GM18520 (cell line): Measurements from ENCODE around the gene IMMP2L.
"Not testable (repeated sequence)": the region's sequence is repeated elsewhere in the genome, so short reads cannot be mapped to it uniquely, and the experiment has no call there.

ENCODE experiments used
- ATAC-seq: cut with Tn5 transposase; IDR thresholded peaks from one replicate; pipeline ENCODE4 v1.9.1; 2021; ENCODE audit not compliant: unreplicated experiment

Gene IMMP2L

DNA sequence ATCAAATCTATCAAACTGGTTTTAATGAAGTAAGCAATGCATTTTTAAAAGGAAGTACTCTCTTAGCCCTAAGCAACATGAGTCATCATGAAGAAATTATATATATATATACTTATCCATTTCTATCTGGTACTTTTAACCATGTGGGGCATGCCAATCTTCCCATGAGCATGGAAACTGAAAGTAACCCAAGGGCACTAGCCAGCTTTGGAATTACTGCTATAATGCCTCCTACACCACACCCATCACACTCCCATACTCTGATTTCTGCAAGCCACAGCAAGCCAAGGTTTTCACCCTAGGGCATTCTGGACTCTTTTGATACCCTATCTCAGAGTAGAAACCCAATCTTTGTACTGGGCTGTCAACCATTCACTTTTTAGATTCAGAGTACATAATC, 204.6 kb downstream of the IMMP2L start:
- ATAC-seq = no peak

DNA sequence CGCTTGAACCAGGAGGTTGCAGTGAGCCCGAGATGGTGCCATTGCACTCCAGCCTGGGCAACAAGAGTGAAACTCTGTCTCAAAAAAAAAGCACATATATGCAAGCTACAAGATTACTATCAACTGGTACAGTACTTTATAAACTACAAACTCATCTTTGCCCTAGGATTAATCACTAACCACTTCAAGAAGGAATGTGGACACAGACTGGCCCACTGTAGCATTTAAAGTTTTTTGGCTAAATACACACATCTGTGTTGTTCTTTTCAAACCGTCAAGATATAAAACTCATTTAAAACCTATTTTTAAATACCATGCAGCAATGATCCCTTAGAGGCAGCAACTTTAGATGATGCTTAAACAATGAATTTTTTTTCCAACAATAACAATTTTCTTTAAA, 205.4 kb downstream of the IMMP2L start:
- ATAC-seq = no peak

- ATAC-seq = no peak
These were observed 210.0 kb downstream of the IMMP2L start for GRCh38 chr7:111352319-111352718.

GRCh38 chr7:111346219-111346618, 216.1 kb downstream of the IMMP2L start:
- no peak for ATAC-seq

GRCh38 chr7:111343017-111343416, 219.3 kb downstream of the IMMP2L start:
- no peak for ATAC-seq

DNA sequence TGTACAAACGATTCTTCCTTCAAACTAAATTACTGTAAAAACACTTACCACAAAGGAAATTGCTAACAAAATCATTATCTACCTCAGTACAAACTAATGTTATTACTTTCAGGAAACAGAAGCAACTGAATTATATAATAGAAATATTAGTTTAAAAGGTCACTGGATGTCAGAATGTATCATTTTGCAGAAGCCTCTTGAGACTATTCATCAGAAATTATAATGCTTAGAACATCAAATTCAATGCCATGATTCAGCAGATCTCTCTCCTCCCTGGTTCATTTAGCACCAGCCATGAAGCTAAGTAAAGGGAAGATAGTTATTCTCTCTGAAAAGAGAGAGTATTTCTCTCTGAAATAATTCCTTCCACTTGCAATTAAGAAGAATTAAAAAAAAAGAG, 223.3 kb downstream of the IMMP2L start:
- no peak for ATAC-seq

DNA sequence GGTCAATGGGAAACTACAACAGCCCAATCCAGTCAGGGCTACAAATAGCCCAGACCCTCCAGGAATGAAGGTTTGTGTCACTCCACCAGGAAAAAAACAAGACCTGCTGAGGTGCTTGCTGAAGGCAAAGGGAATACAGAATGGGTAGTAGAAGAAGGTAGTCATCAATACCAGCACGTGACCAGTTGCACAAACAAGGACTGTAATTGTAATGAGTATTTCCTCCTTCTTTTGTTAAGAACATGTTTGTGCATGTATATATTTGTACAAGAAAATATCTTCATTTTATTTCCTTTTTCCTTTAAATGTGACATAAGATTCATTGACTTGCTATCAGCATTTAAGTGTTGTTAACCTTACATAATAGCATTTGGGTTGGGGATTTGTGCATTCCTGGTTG, 229.3 kb downstream of the IMMP2L start:
- ATAC-seq = no peak

GRCh38 chr7:111330235-111330523, 232.1 kb downstream of the IMMP2L start:
- no peak for ATAC-seq

- ATAC-seq = no peak
These were observed 232.7 kb downstream of the IMMP2L start for GRCh38 chr7:111329367-111330234.

GRCh38 chr7:111328487-111328886, 233.8 kb downstream of the IMMP2L start:
- ATAC-seq = no peak

- ATAC-seq = no peak
These were observed 237.5 kb downstream of the IMMP2L start for GRCh38 chr7:111324776-111325175.

GRCh38 chr7:111324228-111324627, 238.1 kb downstream of the IMMP2L start:
- ATAC-seq = peak; percentile 48

- not testable (repeated sequence) for ATAC-seq
These were observed 238.6 kb downstream of the IMMP2L start for GRCh38 chr7:111323670-111324069.

- no peak for ATAC-seq
These were observed 242.2 kb downstream of the IMMP2L start for GRCh38 chr7:111320133-111320532.

DNA sequence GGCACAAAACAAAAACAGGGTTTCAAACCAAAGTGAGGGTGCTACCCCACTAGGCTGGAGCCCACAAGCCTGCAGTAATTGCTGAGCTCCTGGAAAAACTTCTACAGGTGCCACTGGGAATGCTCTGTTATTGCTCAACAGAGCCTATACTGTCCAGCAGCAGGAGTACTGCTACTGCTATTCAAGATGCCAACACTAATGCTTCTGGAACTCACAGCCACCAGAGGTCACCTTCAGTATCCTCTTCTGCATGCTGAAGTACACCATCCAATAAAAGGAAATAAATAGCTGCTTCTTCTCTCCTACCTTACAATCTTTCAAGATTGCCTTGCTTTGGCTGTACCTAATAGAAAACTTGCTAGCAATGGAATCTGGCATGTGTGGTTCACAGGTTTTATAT, 249.3 kb downstream of the IMMP2L start:
- ATAC-seq = no peak

- ATAC-seq = no peak
These were observed 253.6 kb downstream of the IMMP2L start for GRCh38 chr7:111308691-111309090.

DNA sequence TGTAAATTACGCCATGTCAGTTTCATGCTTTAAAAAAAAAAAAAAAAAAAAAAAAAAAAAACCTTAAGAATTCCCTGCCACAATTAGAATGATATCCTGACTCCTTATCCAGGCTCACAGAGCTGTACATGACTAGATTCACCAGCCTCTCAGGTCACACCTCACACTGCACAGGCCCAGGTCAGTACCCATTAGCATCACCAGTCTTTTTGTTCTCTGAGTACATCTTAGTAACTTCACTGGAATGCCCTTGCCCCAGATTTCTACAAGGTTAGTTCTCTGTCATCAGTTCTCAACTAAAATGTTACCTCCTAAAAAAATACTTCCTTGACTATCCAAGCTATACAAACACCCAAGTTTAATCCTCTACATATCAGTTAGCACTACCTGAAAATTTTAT, 260.4 kb downstream of the IMMP2L start:
- ATAC-seq = no peak

DNA sequence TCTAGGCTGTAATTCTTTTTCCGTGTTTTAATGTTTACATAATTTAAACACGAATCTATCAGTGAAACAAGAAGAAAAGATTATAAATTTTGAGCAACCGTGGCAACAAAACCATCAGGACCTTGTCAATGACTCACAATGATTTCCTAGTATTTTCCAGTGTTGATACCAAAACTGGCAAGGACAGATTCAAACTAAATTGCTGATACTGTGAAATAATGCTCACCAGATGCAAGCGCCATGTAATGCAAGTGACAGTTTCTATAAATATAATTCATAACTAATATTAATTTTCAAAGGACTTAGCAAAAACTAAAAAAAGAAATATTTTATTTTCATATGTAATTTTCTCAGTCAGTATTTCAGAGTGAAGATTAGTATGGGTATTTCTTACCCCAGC, 267.8 kb downstream of the IMMP2L start:
- no peak for ATAC-seq

DNA sequence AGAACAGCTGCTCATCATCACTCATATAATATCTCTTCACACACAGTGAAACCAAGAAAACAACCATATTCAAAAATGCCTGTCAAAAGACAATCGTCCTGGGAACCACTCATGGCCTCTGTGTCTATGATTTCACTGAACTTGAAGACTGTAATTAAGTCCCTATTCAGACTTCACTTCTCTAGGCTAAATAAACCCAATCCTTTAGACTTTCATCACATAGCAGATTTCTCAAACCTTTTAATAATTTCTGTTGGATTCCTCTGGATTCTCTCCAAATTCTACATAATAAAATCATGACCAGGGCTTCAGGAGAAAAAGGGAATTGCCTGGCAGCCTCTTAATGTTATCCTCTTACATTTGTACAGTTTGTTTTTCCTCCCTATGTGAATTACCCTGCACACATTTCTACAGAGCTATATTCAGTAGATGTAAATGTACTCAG, 270.2 kb downstream of the IMMP2L start:
- no peak for ATAC-seq

- no peak for ATAC-seq
These were observed 271.3 kb downstream of the IMMP2L start for GRCh38 chr7:111290982-111291381.

GRCh38 chr7:111290419-111290818, 271.9 kb downstream of the IMMP2L start:
- no peak for ATAC-seq

DNA sequence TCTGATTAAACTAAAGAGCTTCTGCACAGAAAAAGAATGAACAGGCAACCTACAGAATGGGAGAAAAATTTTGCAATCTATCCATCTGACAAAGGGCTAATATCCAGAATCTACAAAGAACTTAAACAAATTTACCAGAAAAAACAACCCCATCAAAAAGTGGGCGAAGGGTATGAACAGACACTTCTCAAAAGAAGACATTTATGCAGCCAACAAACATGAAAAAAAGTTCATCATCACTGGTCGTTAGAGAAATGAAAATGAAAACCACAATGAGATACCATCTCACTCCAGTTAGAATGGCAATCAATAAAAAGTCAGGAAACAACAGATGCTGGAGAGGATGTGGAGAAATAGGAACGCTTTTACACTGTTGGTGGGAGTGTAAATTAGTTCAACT, 273.9 kb downstream of the IMMP2L start:
- not testable (repeated sequence) for ATAC-seq

- ATAC-seq = no peak
These were observed 279.7 kb downstream of the IMMP2L start for GRCh38 chr7:111282626-111283025.
